NCI-H69 (cell line): ENCODE measurements around the gene ERICH6B.
A peak's percentile ranks its signal among the peaks of the same experiment; 100 is the strongest.

Experiments
- DNase-seq: peaks from one replicate; lab custom pipeline; 2025; lab: John Stamatoyannopoulos, UW

Gene ERICH6B

DNA sequence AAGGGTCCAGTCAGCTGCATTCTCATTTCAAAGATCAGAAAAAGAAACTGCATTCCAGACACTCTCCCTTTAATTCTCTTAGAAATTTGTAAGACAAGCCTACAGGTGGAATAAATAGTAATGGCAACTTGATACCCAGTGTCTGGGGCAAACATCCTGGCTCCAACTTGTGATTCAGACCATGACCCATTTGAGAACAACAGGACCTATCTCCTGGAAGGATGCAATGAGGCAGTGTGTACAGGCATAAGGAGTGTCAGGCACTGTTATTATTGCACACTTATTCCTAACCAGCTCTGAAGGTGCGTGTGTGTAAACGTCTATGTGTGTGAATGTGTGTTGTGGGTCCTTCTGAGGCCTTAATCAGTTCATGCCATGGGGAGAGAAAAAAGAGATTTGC is 13.9 kb downstream of the ERICH6B start:
- no peak for DNase-seq

DNA sequence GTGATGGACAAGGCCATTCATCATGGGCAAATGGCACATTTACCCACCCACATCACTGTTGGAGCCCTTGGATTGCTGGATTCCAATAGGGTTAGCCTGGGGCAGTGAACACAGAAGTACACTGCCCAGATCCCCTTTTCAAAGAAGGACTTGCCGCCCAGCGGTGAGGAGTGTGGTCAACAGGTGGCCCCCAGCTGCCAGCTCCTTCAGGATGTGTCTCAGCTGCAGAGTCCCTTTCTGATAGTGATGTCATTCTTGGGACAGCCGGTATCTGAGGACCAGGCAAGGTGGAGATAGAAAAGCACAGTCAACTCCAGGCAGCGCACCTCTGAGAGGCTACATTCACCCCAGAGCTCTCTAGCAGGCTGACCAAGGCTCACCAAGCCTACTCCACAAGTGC is 16.9 kb downstream of the ERICH6B start:
- no peak for DNase-seq

DNA sequence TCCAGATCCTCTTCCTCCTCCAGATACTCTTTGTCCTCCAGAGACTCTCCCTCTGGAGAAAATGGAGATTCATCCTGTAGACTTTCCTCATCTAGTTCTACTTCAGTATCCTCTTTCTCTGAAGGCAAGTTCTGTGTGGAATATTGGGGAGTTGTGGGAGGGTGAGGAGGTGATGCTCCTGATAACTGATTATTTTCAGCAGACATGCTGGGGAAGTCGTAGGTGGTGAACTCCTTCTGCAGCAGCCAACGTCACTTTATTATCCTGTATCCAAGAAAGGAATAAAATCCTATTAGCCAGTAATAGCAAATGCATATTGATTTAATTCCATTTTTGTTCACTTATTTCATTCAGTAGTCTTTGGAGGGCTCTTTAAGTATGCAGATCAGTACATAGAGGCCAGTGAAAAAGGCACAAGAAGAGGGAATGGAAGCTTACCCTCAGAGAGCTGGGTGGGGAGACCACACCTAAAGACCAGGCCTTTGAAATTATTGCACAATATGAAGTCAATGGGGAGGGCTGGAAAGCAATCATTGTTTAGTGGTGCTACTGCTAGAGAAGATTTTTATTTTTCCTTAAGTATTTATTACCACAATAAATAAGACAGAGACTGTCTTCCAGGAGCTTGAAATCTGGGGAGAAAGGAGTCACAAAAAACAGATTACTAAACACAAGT is 18.6 kb downstream of the ERICH6B start:
- no peak for DNase-seq

DNA sequence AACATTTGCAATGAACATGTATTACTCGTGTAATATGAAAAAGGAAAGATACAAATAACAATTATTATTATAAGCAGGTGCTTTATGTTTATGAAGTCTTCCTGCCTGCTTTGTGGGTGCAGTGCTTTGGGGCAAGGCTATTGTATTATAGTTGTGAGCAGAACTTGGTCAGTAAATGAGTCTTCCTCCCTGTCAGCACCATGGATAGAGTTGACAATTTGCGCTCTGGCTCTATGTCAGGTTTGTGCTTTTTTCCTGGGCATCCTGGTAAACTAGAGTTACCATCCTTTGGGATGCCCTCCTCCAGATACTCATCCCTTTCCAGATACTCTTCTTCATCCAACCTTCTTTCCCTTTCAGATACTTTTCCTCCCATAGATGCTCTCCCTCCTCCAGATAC is 19.6 kb downstream of the ERICH6B start:
- no peak for DNase-seq

DNA sequence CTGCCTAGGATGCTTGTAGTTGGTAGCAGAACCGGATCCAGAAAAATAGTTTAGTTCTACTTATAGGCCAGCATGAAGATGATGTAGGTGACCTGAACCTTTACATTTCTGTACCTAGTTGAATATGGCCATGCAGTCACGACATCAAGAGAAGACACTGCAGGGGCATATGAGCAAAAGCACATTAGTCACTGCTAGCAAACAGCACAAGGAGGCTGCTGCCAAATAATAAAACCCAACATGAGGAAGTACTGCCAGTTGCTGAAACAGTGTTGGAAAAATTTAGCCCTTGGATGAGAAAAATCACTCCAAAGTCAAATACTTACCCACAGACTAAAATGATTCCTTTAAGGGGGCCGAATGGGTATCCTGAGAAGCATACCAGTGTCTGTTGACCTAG is 20.8 kb downstream of the ERICH6B start:
- no peak for DNase-seq

DNA sequence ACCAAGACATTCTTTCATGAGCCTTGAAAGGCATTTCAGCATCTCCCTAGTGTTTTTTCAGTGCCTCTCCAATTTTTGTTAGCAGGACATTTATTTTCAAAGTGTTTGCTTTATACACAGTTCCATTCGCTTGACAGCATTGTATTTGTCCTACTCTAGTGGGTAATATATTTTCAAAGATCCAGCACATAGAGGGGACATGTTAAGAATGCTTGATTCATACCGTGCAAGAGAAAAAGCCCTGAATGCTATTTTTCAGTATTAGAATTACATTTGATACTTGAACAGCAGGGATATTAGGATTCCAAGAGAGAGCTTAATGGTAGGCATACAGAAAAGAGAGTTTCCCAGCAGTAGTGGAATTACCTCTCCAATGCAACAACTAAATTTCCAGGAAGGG is 21.3 kb downstream of the ERICH6B start:
- no peak for DNase-seq

DNA sequence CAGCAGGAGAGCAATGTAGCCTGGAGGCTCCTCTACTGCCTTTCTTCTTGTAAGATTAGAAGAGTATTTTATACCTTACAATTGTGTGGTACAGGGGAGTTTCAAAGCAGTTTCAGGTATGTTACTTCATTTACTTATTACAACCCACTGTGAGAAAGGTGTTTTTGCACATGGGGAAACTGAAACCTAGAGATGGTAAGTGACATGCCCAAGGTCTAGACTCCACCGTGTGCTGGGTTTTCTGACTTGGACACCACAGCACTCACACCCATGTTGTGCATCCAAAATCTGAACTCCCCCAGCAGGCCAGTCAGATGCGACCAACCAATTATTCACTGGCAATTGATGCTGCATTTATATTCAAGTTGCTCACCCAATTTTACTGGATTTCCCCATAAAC is 22.8 kb downstream of the ERICH6B start:
- DNase-seq: no peak

DNA sequence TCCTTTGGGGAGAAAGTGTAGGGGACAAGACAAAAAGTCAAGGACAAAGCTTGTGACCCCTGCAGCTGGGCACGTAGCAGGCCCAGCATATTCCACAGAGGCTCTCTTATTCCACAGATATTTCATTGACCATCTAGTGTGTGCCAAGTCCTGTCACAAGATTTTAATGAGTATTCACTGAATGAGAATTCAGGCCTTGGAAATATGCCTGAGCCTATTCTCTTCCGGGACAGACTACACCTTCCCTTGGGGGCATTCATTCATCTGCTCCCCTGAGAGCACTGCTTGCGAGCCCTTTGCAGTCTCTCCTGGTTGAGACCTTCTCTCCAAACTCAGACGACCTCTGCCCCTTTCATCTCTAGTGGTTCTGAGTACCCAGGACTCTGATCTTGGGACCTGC is 25.5 kb downstream of the ERICH6B start:
- DNase-seq: no peak

DNA sequence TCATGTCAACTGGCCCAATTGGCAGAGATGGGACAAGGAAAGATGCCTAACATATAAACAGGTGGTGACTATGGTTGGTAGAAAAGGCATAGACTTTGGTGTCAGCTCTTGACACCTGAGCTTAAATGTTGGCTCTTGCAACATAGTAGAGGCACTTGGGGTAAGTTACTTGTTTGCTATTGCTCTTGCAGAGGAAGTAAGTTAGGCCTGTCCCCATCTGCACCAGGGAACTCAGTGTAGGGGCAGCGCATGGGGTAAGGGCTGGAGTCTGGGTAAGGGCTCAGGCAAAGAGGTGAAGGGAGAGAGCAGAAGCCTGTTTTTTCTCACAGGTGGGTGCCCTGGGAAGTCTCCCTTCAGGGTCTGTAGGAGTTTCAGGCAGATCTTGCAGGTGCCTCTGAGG is 27.6 kb downstream of the ERICH6B start:
- DNase-seq: no peak

DNA sequence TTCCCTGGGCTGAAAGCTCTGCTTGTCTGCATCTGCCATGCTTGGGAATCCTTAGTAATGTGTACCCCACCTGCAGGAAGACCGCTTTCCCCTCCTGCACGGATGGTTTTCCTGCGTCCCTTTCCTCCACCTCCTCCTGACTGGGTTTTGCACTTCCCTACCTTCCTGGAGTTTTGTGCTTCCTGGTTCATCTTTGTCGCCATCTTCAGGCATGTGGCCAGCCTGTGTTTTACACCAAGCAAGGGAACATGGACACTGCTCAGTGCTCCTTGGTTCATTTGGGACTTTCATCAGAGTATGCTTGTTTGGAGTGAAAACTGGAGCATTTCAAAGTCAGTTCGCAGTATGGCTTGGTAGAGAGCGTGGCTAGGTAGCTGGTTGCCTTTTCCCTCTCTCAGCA is 30.7 kb downstream of the ERICH6B start:
- no peak for DNase-seq

DNA sequence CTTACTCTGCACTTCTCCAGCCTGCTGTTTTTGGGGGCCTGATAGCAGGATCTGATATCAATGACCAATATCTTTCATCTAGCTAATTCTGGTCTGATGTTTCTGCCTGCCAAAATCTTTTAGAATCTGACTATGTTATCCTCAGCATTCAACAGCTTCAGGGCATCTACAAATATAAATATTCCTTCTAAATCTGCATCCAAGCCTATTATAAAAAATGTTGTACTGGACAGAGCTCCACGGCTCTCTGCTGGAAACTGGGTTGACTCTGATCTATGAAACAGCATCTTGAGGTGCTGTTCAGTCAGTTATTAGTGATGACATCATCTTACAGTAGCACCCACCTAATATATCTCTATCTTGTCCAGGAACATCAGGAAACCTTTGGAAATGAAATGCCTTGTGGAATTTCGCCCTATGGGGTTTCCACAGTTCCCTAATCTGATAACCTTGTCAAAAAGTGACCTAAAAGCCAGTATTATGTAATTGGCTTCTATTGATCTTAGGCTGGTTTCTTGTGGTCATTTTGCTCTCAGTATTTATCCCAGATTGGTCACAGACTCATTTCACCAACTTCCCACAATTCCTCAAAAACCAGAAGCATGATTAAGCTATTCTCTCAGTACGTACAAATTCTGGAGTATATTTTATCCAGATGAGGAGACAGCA is 33.0 kb downstream of the ERICH6B start:
- DNase-seq: no peak

DNA sequence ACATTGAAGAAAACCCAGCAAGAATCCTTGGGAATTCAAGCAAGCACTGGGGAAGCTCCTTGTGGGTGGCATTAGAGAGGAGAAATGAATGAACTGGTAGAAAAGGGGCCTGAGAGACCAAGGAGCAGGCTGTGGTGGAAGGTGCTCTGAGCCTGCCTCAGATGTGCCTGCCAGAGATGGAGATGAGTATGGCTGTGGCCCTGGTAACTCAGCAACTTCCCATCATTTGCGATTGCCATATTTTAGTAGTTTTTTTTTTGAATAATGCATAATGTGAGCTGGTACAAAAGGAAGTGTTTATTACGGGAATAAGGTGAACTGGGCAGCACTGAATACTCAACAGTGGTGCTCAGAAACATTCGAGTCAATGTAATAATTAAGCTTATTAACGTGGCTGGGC is 39.1 kb downstream of the ERICH6B start:
- no peak for DNase-seq

DNA sequence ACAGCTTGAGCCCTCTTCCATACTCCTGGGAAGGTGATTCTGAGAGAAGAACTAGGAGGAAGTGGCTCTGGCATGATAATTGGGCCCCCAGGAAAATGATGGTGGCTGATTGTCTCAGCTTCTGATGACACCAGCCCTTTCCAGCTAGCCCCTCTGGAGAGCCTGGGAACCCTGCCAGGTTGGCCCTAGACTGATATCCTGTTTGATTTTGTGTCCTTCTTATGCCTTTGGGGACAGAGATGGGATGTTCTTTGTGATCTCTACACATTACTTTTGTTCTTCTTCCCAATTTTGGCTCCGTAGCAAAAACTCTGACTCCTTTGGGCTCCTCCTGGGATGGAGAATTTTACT is 39.7 kb downstream of the ERICH6B start:
- peak; percentile 19 for DNase-seq

DNA sequence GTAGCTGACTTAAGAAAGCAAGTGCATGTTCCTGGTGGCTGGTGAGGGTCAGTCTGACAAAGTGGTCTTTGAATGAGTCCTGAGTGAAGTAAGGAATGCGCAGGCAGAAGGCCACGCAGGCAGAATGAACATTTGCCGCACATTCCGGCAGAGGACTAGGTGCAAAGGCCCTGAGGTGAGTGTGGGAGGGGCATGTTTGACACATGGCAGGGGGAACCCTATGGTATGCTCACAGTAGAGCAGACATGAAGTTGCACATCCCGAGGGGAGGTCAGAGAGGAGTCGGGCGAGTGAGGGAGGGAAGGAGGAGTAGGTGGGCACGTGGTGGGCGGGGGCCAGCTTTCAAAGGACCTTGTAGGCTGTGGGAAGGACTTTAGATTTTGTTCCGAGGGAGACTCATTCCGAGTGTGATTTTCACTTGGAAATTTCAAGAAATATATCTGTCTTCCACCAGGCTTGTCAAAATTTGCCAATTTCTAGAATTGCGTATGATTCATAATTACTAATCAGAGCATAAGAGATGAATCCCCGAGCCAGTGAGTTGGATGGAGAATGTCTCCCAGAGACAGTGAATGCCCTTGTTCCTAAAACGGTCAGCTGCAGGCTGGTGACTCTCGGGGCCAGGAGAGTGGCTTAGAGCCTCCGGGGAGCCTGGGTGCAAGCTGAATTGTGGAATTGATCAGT is 40.3 kb downstream of the ERICH6B start:
- DNase-seq: no peak

DNA sequence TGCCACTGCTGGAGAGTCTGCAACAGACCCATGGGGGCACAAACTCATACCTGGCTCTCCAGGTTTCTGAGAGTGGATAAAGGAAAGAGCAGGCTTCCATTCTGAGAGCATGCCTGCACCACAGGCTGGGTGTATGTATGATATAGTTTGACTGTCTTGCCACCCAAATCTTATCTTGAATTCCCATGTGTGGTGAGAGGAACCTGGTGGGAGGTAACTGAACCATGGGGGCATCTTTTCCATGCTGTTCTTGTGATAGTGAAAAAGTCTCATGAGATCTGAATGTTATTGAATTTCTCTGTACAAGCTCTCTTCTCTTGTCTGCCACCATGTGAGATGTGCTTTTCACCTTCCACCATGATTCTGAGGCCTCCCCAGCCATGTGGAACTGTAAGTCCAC is 50.2 kb downstream of the ERICH6B start:
- no peak for DNase-seq

DNA sequence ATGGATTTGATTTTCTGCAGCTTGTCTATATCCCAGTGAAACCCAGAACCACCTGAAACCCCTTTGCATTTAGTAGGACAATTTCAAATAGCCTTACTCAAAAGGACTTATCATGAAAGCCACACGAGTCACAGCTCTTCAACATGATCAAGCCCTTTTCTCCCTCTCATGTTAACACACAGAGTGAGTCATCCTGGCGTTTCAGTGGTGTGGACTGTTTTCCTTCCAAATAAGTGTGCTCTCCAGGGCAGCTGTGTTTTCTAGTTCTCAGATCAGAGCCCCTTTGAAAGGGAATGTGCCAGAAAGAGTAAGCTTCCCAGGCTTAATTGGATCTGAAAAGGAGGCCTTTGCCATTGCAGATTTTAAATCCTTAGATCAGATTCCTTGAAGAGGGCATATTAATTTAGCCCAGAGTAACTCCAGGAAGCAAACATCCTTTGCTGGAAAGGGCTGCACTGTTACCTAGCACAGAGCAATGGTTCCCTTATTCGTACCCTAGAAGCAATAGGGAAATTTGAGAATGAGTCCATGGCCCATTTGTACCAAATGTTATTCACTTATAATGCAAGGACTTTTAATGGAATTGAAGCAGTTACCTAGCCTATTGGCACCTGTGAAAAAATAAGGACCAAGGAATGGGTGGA is 51.3 kb downstream of the ERICH6B start:
- DNase-seq: no peak

DNA sequence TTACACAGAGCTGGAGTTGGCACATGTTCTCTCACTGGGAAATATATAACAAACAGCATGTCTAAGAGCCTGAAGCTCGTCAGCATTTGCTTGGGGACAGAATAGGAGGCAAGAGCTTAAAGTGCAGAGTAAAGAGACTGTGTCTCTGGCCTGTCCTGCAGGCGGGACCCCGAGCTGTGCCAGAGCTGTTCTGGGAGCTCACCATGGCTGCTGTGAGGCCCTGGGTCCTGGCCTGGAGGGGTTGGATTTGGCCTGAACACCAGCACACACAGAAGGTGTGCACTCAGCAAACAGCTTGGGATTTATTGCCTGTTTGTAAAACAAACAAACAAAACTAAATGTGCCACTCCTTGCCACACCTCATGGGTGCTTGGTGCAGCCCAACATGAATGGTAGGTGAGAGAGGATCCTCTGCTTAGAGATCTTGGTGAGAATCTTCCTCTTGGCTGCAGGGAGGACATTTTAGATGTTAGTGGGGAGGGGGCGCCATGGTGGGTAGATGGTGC is 60.9 kb downstream of the ERICH6B start:
- no peak for DNase-seq

DNA sequence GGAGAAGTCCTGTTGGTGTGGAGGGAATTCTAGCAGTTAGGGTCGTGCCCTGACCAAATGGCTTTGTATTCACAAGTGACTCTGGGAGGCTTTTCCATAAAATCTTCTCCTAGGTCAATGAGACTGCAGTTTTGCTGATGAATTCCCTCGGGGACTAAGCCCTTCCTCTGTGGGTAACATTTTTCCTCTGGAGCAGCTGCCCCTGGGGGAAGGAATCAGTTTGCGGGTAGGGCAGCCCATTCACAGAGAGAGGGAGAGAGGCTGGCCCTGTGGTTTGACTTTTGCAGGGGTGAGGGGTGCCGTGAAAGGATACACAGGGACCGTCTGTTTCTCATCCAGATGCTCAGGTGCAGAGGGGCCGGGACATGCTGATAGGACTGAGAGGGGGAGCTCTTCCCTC is 67.3 kb downstream of the ERICH6B start:
- no peak for DNase-seq

DNA sequence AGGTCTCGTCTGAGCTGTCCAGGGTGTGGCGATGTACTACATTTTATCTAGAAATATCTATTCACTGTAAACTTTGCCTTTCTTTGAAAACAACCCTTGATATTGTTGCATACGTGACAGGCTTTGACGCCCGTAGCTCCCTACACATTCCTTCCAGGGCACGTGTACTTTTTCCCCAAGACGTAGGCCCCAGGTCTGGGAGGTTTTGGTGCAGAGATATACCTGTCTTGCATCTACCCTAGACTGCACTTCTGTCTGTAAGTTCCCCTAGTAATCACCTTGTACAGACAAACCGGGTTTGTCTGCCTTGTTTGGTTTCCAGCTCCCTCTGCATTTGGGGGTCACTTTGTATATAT is 69.2 kb downstream of the ERICH6B start:
- DNase-seq: no peak

DNA sequence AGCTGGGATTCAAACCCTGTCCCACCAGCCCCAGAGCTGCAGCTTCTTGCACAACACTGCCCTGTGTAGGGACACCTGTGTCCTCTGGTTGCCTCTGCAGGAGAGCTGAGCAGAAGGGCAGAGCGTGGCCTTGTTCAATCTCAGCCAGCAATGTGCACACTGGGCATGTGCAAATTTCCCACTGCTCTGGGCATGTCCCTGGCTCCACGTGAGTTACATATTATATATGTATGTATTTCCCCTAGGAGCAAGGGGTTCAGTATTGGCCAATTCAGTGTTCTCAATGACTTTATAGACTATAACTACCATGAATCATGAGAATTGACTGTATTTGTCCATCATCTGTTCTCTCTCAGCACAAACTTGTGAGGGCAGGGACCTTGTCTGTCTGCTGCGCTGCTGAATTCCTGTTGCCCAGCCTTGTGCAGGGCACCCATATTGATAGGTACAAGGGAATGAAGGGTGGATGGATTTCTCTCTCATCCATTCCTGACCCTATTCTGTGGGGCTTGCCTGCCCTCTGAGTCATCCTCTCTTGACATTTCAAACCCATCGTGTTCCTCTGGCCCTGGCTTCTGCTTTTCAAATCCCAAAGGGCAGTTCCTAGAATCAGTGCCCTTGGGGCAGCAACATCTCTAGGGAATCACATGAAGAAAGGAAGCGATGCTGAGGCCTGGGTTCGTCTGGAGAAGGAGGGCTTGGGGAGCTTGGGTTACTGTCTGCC is 69.7 kb downstream of the ERICH6B start:
- DNase-seq: no peak

DNA sequence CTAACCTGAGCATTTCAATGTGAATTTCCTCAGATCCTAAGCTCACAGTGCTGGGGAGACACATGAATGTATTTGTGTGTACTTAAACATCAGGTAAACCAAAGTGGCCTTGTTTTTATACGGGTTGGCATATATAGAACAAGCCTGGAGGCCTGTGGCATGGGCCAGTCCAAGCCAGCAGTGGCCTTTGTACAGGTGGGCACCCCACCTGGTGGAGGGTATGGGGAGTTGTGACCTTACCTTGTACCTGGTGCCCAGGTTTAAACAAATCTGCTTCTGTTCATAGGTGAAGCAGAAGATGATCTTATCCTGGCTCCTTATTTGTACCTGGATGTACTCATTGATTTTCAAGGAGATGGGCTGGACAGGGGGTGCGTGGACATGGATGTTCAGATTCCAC is 71.0 kb downstream of the ERICH6B start:
- peak; percentile 2 for DNase-seq

DNA sequence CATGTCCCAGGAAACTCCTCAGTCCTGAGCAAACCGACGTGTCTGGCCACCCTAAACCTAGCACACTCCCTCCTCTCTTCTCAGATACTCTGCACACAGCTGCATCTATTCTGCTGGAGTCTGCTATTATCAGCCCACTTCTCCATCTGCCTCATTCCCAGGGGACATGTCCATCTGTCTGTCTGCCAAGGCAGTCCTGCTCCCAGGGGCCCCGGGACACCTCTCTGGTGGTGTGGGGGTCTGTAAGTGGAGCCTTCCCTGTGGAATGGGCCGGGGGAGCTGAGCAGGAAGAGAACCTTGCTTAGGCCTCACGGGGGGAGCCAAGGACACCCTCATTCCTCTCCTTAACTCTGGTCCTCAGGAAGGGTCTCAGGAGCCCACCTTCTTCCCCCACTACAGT is 72.7 kb downstream of the ERICH6B start:
- no peak for DNase-seq
